Activated CD8-positive, alpha-beta memory T cell treated with anti-CD3 and anti-CD28 coated beads, Interleukin-2, amount 50 U/mL, for 24 hours (primary cell): ENCODE measurements around the gene C1QTNF6.

Experiments
- DNase-seq: peaks from one replicate; pipeline ENCODE4 v3.0.0-alpha.2; 2020; ENCODE audit errors: extremely low read depth

C1QTNF6 gene

DNA sequence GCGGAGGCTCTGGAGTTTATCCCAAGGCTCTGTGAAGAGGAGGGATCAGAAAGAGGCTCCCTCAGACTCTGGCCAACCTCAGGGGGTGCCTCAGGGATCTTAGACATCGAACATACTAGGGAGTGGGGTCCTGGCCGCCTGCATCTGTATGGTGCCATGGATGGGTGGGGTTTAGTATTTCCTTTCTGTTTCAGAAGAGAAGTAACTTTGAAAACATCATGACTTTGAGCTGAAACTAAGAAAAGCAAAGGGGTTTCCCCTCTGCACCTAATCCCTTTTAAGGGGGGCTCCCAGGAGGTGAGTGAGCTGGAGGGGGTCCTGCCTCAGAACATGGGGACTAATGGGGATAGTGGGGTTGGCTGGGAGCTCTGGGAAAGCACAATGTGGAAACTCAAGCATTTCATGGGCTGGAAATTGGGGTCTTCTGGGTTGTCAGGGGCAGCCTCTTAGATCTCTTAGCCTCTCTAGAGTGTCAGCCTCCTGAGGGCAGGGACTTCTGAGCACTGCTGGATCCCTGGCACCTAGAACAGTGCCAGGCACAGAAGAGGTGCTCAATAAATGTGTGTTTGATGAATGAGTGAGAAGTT lies 36.0 kb upstream of the C1QTNF6 start:
- DNase-seq, result no peak

DNA sequence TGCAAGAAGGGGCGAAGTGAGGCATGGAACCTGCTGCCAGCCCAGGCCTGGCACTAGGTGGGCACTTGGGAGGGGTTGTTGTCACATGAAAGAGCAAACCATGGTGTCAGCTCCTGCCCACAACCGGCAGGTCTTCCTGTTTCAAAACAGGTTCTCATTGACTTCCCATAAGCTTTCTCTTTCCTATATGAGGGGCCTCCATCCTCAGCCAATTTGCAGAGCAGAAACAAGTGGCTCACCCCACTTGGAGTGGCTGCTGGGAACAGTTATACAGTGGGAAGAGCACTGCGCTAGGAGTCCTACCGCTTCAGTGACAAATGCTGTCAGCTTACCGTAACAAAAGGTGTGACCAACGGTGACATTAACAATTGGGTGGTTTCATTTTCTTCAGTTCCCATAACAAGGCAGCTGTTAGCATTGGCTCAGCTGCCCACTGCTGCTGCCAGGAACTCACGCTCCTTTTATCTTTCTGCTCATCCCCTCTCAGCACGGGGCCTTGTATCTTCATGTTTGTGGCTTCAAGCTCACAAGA lies 34.5 kb upstream of the C1QTNF6 start:
- DNase-seq, result no peak

DNA sequence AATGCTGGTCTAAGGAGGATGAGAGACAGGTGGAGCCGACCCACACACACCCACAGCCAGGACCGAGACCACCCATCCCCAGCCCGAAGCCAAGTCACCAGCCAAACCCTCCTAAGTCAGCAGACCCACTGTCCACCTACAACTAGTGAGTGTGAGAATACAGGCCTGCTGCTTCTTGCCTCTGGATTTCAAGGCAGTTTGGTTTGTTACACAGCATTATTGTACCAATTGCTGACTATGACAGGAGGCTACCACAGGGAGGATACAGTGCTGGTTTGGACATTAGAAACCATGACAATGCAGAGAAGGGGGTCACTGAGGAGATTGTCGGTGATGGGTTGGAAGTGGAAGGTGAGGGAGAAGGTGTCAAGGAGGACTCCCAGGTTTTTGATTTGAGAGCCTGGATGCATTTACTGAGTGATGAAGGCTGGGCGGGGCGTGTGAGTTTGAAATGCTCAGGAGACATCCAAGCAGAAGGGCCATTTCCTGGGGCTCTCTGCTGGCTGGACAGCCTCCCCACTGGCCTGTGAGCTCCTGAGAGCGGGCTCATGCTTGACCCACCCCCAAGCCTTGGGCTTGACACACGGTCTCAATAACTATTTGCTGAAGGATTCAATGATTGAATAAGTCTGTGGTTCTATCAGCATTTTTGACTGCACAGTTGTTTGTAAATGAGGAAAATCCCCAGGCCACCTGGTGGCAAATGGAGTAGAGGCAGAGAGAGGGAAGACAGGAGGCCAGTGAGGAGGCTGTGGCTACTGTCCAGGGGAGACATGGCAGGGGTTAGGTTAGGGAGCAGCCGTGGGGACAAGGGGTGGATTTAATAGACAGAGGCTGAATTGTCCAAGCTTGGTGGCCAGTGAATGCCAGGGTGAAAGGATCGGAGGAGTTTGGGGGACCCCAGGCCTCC lies 33.6 kb upstream of the C1QTNF6 start:
- no peak for DNase-seq

DNA sequence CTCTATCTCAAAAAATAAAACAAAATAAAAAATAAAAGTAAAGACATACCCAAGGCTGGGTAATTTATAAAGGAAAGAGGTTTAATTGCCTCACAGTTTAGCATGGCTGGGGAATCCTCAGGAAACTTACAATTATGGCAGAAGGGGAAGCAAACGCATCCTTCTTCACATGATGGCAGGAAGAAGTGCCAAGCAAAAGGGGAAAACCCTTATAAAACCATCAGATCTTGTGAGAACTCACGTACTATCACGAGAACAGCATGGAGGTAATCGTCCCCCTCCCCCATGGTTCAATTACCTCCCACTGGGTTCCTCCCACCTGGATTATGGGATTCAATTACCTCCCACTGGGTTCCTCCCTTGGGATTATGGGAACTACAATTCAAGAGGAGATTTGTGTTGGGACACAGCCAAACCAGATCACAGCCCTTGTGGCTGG lies 32.5 kb upstream of the C1QTNF6 start:
- DNase-seq, result no peak

DNA sequence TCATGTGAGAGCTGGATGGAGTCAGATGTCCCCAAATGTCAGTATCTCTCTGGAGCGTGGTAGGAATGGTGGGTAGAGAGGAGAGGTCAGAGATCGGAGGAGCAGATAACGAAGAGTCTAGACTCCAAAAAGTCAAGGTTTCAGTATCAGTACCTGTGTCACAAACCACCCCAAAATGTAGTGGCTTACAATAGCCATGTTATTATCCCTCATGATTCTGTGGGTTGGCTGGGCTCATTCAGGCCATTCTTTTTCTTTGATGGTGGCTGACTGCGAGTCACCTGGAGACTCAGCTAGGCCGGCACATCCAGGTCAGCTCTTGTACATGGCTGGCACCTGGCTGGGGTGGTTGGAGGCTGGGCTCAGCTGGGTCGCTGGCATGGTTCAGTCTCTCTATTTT lies 31.5 kb upstream of the C1QTNF6 start:
- no peak for DNase-seq

DNA sequence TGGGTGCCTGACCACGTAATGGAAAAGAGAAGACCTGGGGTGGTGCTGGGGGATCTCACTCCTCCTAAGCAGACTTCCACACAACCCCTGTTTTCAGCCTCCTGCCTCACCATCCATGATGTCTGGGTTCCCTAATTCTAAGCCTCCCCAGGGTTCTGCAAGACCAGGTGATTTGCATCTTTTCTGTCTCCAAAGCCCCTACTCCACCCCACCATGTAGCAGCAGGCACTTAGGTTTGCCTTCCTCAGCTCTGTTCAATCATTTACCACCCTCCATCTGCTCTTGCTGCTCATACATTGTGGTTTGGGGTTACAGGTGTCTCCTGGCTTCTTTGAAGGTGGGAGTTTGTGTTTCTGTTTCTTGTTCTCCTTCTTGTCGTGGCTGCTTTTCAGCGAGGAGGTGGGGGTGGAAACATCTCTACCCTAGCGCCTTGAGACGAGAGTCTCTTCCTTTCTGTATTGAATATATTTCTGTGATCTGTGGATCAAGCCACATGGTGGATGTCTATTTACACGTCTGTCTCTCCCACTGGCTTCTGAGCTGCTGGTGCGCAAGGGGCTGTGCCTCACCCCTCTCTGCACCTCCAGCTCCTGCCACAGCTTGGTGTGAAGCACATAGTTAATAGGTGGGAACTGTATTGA lies 30.8 kb upstream of the C1QTNF6 start:
- DNase-seq, result no peak

DNA sequence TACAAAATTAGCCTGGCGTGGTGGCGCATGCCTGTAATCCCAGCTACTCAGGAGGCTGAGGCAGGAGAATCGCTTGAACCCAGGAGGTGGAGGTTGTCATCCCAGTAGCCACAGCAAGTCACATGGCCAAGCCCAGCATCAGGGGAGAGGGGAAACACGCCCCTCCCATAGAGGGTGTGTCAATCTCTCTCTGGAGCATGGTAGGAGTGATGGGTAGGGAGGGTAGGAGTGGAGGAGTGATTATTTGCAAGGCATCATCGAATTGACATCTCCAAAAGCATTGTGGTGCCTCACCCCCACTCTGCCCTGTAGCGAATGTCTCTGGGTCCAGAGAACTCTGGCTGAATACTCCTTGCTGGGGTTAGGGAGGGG lies 30.3 kb upstream of the C1QTNF6 start:
- DNase-seq, result no peak

DNA sequence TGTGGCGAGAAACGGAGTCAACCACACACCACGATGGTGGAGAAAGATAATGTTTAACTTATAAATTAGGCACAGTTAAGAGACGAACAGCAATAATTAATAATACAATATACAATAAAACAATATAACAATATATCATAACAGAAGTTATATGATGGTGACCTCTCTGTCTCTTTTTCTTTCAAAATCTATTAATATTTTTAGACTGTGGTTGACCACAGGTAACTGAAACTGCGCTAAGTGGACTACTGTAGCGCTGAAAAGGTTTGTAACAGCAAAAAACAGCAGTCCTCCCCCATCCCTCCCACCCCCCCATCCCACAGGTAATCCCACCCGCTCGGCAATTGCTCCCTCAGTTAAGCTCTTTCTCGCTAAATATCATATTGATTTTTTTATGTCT lies 27.8 kb upstream of the C1QTNF6 start:
- DNase-seq, result no peak

DNA sequence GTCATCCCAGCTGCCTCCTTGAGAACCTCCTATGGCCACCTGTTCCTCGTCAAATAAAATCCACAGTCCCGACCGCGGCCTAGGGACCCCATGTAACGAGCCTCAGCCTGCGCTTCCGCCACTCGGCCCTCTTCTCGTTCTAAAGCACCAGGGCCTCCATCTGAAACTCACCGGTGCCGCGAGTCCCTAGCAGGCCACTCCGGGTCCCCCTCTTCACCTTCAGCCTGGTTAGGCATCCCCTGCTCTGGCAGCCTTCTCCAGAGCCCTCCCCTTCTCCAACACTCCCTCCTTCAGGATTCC lies 26.6 kb upstream of the C1QTNF6 start:
- DNase-seq, result no peak

DNA sequence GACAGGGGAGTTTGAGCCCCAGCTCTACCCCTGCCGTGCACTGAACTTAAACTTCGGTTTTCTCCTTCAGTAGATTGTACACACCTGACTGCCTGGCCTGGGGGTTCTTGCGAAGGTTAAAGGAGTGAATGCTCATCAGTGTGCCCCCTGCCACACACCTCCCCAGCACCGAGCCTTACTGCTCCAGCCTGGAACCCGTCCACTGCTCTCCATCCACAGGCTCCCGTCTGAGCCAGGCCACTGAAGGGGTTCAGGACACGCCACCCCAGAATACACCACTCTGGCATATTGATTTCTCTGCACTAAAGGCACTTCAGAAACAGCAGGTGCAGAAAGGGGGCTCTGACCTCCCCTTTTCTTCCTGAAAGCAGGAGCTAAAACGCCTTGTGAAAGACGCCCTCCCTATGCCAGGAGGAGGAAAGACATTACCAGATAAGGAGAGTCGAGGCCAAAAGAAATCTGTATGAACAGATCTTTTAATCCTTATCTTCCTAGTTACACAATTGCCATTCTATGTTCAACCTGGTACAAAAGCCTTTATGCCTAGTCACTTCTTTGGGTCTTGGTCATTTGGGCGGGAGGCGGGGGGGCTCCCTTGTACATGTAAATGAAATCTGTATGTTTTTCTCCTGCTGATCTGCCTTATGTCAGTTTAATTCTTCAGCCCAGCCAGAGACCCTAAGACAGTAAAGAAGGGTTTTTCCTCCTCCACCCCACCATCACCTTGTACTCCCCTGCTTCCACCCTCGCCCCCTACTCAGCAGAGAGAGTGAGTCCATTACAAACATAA lies 26.1 kb upstream of the C1QTNF6 start:
- DNase-seq, result no peak

DNA sequence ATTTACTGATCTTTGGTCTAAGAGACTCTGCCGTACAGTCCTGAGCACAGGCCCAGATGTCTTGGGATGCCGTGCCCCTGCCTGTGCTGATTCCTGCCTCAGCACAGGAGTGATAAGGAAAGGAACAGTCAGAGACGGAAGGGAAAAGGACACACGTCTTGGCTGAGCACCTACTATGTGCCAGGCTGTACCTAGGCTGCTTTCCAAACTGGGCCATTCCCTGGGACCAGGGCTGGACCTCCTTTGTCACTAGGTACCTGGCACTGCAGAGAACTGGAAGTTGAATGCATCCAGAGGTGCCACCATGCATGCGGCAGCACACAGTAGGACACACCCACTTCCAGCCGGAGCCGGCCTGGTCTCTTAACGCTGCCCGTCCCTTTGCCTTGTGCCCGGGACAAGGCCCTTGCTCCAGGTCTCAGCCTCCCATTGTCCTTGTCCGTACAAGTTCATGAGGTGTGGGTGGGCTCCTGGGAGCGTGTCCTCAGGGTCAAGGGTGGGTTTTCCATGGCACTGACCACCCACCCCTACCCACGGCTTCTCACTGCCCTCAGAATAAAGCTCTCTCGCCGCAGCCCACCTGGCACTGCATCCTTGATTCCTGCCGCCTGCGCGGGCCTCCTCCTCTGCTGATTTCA lies 25.3 kb upstream of the C1QTNF6 start:
- no peak for DNase-seq

DNA sequence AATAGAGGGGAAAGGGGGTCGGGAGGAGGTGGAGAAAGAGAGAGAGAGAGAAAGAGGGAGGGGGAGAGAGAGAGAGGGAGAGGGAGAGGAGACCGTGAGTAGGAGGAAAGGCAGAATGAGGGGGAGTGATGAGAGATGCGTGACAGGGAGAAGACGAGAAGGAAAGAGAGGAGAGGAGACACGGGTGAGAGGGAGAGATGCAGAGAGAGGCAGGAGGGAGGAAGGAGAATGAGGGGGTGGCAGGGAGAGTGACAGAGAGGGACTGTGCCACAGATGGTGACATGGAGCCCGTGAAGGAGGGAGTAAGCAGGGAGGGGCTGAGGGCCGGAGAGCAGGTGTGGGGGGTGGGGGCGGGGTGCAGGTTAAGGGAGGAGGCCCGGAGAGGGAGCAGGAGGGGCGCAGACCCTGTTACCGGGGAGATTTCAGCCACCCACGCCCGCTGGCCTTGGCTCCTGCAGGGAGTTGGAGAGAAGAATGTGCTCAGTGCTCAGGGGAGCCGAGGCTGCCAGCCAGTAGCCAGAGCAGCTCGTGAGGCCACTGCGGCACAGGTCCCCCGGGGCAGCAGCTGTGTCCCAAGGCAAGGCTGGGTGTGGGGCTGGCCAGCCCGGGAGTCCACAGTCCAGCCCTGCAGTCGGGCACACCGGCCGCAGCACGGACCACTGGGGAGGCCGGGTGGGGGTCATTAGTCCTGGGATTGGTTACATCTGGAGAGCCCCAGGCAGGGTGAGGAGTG lies 24.3 kb upstream of the C1QTNF6 start, which contains the start of gene SSTR3:
SSTR3 (minus strand) TSS at position 304 of the 733 bp plus-strand sequence. CDS start 4,674 bp downstream, outside the sequence.
- no peak for DNase-seq

DNA sequence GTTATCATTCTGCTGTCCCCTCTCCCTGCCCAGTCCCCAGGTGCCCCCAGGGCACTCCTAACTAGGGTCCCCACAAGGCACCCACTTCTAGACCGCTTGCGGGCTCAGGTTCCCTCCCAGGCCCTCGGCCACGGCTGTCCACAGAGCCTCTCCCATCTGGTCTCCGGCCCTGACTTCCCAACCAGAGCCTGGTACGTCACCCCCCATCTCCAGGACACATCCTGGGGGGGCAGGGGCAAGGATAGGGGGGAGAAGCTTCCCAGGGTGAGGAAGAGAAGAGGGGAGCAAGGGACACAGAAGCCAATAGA lies 23.8 kb upstream of the C1QTNF6 start:
- DNase-seq, result no peak

DNA sequence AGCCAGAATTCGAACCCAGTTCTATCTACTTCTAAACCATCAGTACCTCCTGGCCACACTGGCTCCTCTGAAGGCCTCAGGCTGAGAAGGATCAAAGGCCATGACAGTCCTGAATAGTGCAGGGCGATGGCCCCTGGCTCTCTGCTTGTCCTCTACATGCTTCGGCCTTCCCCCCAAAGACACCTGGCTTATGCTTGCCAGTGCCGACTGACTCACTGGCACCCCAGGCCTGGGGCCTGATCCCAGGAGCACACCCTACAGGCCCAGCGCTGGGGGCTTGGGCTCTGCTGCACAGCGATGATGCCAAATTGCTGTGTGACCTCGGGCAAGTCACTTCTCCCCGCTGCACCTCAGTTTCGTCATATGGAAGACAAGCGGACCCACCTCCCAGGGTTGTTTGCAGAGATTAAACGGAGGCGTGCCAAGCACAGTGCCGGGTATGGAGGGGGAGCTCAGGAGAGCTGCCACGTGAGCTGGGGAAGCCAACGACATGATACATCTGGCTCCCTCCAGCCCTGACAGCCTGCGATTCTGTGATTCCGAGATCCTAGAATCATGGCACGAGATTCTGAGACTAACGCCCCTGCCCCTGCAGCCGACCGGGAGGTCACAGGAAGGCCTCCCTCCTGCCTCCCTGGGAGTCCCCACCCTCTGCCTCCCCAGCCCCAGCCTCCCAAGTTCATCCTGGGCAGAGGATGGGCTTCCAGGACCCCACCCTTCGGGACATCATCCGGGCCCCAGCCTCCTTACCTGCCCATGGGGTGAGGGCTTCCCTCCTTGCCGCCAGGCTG lies 23.2 kb upstream of the C1QTNF6 start:
- no peak for DNase-seq

DNA sequence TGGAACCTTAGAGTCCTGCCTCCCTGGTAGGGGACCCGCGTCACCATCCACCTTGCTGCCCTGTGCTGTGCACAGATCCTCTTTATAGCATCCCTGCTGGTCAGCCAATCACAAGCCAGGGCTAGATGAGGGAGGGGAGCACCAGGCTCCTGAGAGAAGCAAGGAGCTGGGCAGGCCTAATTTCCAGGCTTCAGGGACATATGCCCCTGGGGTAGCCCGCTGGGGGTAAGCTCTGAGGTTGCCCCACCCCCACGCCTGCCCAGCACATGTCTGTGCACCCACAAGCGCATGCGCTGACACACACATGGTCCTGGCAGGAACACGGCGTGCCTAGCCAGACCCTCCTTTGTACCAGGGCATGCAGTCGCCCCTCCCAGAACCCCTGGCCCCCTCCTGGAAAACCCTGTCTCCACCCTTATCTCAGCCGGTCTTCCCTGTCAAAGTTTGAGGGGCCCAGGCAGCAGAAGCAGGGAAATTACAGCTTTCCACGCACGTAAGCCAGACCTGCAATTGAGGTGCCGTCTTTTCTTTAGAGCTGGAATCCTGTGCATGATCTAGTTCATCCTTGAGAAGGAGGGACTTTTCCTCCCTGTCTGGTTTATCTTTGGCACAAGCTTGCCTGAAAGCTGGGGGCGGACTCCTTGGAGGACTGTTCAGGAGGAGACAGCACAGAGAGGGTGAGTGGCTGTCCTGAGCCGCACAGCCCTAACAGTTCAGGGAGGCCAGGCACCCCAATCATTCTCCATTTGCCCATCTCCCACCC lies 22.2 kb upstream of the C1QTNF6 start:
- no peak for DNase-seq

DNA sequence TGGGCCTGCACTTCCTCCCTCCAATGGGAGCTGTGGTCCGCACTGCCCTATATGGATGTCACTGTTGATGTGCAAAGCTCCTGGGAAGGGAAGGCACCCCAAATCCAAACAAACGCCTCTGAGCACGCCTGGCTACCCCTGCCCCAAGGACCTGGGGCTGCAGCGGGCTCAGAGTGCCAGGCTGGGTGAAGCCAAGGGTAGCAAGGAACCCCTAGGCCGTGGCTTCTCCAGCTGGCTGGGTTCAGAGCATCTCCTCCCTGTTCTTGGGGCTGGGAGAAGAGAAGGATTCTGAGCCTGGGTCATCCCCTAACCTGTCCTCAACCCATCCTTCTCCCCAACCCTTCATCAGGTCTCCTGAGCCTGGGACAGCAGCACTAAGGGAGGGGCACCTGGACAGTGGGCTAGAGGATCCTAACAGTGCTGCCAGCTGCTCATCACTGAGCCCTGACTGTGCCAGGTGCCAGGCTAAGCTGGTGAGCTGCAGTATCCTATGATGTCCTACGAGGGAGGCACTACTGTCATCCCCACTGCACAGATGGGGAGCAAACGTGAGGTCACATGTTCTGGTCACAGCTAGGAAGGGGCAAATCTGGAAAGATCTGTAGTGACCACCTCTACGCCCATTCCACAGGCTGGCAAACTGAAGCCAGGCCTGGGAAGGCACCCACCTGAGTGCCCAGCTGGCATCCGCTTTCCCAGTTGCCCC lies 21.2 kb upstream of the C1QTNF6 start:
- no peak for DNase-seq

DNA sequence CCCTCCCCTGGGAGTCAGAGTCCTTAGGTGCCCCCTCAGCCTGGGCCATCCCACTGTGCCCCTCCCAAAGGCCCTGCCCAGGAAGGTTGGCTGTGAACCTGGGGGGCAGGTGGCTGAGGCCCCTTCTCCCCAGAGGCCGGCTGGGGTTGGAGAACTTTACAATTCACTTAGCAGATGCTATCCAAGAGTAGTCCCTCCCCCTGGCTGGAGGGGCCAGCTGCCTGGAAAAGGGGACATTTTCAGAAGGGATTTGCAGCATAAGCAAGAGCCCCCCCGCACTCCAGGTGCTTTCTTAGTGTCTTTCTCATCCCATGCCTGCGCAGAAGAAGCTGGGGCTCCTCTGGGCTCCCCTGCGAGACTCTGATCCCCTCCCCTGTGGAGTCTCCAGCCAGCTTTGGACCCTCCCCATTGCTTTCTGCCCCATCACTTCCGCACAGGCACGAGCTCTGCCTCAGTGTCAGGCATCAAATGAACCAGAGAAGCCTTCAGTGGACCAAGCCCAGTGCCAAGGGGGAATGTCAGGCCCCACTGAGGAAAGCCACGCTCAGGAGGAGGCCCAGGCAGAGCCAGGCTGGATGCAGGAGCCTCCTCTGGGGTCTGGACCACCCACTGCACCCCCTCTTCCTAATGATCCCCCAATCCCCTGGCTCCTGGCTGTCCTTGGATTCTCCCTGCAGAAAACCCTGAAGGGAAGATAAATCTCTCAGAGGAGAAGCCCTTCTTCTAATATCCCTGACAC lies 20.5 kb upstream of the C1QTNF6 start:
- DNase-seq, result no peak

DNA sequence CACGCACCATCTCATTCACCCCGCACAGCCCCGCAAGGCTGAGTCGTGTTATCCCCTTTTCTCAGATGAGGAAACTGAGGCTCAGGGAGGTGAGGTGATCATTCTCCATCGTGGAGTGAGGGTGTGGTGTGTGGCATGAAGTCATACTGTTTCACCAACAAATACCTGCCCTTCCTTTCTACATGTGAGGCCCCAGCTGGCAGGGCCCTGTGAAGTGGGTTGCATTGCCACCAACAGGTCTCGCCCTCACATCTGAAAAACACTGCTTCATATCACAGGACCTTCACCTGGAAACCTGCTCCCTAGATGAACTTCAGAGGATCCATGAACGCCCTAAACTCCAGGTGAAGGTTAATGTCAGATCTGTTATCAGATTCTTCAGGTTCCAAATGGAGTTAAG lies 19.9 kb upstream of the C1QTNF6 start:
- DNase-seq, result no peak
